ENCODE results near the gene ZNF529.

DNA sequence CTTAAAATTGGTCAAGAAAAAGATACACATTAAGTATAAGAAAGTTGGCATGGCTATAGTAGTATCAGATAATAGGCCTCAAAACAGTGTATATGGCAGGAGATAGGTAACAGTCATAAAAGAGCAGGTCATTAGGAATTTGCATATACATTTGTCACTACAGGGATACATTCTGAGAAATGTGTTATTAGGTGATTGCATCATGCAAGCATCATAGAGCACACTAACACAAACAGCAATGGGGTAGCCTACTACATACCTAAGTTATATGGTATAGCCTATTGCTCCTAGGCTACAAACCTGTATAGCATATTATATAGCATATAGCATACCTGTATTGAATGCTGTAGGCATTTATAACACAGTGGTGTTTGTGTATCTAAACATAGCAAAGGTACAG lies 6.2 kb upstream of the ZNF529 start:
- TF ChIP-seq, protein P1, sequence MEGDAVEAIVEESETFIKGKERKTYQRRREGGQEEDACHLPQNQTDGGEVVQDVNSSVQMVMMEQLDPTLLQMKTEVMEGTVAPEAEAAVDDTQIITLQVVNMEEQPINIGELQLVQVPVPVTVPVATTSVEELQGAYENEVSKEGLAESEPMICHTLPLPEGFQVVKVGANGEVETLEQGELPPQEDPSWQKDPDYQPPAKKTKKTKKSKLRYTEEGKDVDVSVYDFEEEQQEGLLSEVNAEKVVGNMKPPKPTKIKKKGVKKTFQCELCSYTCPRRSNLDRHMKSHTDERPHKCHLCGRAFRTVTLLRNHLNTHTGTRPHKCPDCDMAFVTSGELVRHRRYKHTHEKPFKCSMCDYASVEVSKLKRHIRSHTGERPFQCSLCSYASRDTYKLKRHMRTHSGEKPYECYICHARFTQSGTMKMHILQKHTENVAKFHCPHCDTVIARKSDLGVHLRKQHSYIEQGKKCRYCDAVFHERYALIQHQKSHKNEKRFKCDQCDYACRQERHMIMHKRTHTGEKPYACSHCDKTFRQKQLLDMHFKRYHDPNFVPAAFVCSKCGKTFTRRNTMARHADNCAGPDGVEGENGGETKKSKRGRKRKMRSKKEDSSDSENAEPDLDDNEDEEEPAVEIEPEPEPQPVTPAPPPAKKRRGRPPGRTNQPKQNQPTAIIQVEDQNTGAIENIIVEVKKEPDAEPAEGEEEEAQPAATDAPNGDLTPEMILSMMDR (IDR thresholded peaks at IDR 0.05; ENCODE audit: low read length), result no peak
- TF ChIP-seq EZH2 (optimal IDR thresholded peaks at IDR 0.05; ENCODE audit: low read depth, low read length), result no peak
- TF ChIP-seq EZH2phosphoT487 (IDR thresholded peaks at IDR 0.05; ENCODE audit: low read length), result no peak

Data from MM.1S (cell line).